A673 (cell line): ENCODE results near the gene HBP1.

Source experiments
- EZH2 ChIP-seq: fragments of 200-600 bp; sonication (generic); IDR thresholded peaks from 2 replicates; pipeline ENCODE4 v1.6.1; 2017; ENCODE audit warnings: borderline replicate concordance, low read depth, mild to moderate bottlenecking, mixed read lengths, antibody characterized with exemption, low read length; ENCODE audit not compliant: poor library complexity, severe bottlenecking
- TF ChIP-seq, protein P1 (sequence below): fragments of 300-800, 200-600 bp; sonication (generic); conservative IDR thresholded peaks from 2 replicates; pipeline ENCODE4 v1.5.1; 2017; ENCODE audit warnings: low read depth, mild to moderate bottlenecking, antibody characterized with exemption, low read length, moderate library complexity, mixed read lengths

DNA sequence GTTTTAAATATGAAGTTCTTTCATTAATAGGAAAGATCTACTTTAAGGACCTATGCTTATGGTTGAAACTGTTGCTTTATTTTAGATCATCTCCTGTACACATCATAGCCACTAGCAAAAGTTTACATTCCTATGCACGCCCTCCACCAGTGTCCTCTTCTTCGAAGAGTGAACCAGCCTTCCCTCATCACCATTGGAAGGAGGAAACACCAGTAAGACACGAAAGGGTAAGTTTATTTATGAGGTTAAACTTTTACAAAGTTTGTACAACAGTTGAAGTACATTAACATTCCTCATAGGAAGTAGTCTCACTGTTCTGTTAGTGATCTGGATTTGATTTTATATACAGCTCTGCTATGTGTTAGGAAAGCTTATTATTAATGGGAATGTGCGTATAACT lies 16.9 kb downstream of the HBP1 start:
- TF ChIP-seq, protein P1, sequence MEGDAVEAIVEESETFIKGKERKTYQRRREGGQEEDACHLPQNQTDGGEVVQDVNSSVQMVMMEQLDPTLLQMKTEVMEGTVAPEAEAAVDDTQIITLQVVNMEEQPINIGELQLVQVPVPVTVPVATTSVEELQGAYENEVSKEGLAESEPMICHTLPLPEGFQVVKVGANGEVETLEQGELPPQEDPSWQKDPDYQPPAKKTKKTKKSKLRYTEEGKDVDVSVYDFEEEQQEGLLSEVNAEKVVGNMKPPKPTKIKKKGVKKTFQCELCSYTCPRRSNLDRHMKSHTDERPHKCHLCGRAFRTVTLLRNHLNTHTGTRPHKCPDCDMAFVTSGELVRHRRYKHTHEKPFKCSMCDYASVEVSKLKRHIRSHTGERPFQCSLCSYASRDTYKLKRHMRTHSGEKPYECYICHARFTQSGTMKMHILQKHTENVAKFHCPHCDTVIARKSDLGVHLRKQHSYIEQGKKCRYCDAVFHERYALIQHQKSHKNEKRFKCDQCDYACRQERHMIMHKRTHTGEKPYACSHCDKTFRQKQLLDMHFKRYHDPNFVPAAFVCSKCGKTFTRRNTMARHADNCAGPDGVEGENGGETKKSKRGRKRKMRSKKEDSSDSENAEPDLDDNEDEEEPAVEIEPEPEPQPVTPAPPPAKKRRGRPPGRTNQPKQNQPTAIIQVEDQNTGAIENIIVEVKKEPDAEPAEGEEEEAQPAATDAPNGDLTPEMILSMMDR = no peak
- TF ChIP-seq EZH2 = no peak
